Measurements from ENCODE around the gene SAMD13. TPM values are rescaled to one million over a fixed set of nuclear protein-coding genes. Genes with fewer than 3 reads are reported as not detected.
A peak's percentile ranks its signal among the peaks of the same experiment; 100 is the strongest.

The SAMD13 gene
- total and polyA plus RNA-seq, 2 donors (not counting 3 experiments of a cell fraction or from before 2014, with no cell fraction given) = 1.2 to 4.8 TPM

DNA sequence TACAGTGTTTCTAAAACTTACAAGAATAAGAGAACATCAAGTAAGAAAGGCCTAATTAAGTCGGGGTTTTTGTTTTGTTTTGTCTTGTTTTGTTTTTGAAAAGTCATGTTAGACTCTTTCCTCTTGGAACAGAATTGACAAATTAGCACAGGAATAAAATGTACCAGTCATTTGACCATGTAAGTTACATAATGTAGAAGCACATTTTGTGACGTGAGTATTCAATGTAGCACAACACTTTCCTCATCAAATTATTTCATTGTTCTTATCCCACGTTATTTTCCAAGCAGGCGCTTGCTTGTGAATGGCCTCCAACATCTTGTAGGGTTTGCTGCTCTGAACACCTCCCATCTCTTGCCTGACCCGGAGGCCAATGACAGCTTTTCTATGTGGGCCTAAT lies 62.1 kb downstream of the SAMD13 start:
- Histone ChIP-seq H3K27me3 (ENCODE audit: control insufficient read depth in 2 of 2, insufficient read depth in 2 of 2, low read length in 2 of 2) (no peaks in the 10 kb centered on the region), H3K36me3 (ENCODE audit: control insufficient read depth in 2 of 2, extremely low read depth in 1 of 2, insufficient read depth in 2 of 2, low read length in 2 of 2) (no peaks in the 10 kb centered on the region), H3K9me1 (replicated peaks; ENCODE audit: control insufficient read depth, extremely low read depth, insufficient read depth, low read length) (no peaks in the 10 kb centered on the region), H2AFZ (ENCODE audit: low read depth, low read length) (no peak overlapping the region), H4K20me1 (replicated peaks; ENCODE audit: control insufficient read depth, extremely low read depth, insufficient read depth, low read length) (no peaks in the 10 kb centered on the region), H3K79me2 (ENCODE audit: control insufficient read depth, insufficient read depth, low read length) (no peaks in the 10 kb centered on the region), H3K4me1 (ENCODE audit: control insufficient read depth, extremely low read depth, insufficient read depth, low read length) (peaks cover 28% of the 10 kb centered on the region), H3K9me3 (replicated peaks; ENCODE audit: control insufficient read depth, insufficient read depth, low read length) (no peaks in the 10 kb centered on the region), H3K27ac (ENCODE audit: insufficient read depth, low read depth, low read length) (no peak overlapping the region), H3K4me2 (ENCODE audit: insufficient read depth, low read length) (no peak overlapping the region), H3K4me3 (replicated peaks in 1 of 3; ENCODE audit: insufficient read depth in 1 of 3, low read depth in 1 of 3, low read length in 3 of 3) (no peak overlapping the region), H3K9ac (replicated peaks; ENCODE audit: extremely low read depth, insufficient read depth, low read length) (no peak overlapping the region)
- no TSS peak for BruUV-seq (replicated peaks)
- DNase-seq (ENCODE audit: low read depth, low spot score) (no peak), FAIRE-seq (peak; percentile 37)
- intact Hi-C loops (cut with micrococcal nuclease) = no loop called here
- POLR2A ChIA-PET = interaction anchor here (0.7 kb wide), 1 partner anchor 61 kb away, joined by 3 read pairs; no protein-coding TSS in a partner anchor
- no peak for TF ChIP-seq EZH2 (IDR thresholded peaks at IDR 0.05; ENCODE audit: borderline replicate concordance, low read depth, low read length, severe bottlenecking)
- no peak for TF ChIP-seq MYC (IDR thresholded peaks at IDR 0.05; ENCODE audit: low read depth, low read length)
- TF ChIP-seq POLR2AphosphoS5 (IDR thresholded peaks at IDR 0.05; ENCODE audit: insufficient read depth, low read depth, low read length) = no peak
- TF ChIP-seq GATA2 (IDR thresholded peaks at IDR 0.05; ENCODE audit: insufficient read depth, insufficient read length, low read depth, low read length) = no peak
- TF ChIP-seq MAX (IDR thresholded peaks at IDR 0.05; ENCODE audit: insufficient read depth, insufficient read length) = no peak
- no peak for TF ChIP-seq CTCF (IDR thresholded peaks at IDR 0.05; ENCODE audit: extremely low read depth in 1 of 2, insufficient read depth in 1 of 2, low read depth in 1 of 2, low read length in 2 of 2)
- dilution Hi-C loops (cut with MboI; ENCODE audit: extremely low pct_ligation_motif_present, low sequenced_read_pairs) = no loop called here
- CTCF ChIA-PET = no interaction called here

All from endothelial cell of umbilical vein (primary cell).